GM18511 (cell line): Measurements from ENCODE around the gene SNAP23.
A peak's percentile ranks its signal among the peaks of the same experiment; 100 is the strongest.
"Not testable (repeated sequence)": the region's sequence is repeated elsewhere in the genome, so short reads cannot be mapped to it uniquely, and the experiment has no call there.

ENCODE experiments used
- ATAC-seq: cut with Tn5 transposase; IDR thresholded peaks from one replicate; pipeline ENCODE4 v1.9.1; 2021; ENCODE audit warnings: mild to moderate bottlenecking, moderate library complexity; ENCODE audit not compliant: unreplicated experiment

The SNAP23 gene

DNA sequence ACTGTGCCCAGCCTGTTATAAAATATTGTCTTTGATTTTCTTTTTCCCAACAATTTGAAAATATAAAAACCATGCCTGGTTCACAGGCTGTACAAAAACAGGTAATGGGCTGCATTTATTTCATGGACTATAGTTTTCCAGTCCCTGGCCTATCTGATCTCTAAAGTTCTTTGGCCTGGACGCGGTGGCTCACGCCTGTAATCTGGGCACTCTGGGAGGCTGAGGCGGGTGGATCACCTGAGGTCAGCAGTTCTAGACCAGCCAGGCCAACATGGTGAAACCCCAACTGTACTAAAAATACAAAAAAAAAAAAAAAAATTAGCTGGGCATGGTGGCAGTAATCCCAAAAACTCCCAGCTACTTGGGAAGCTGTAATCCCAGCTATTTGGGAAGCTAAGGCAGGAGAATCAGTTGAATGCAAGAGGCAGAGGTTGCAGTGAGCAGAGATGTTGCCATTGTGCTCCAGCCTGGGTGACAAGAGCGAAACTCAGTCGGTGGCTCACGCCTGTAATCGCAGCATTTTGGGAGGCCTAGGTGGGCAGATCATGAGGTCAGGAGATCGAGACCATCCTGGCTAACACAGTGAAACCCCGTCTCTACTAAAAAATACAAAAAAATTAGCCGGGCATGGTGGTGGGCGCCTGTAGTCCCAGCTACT, 61.2 kb downstream of the SNAP23 start:
- ATAC-seq: not testable (repeated sequence)

DNA sequence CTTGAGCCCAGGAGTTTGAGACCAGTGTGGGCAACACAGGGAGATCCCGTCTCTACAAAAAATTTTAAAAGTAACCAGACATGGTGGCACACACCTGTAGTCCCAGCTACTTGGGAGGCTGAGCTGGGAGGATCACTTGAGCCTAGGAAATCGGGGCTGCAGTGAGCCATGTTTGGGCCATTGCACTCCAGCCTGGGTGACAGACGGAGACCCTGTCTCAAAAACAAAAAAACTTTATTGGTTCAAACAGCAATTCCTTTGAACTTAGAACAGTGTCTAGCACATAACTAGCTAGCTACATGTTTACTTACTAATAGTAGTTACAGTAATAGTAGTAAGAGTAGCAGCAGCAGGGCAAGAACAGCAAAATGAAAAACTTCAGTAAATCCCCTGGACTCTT, 63.3 kb downstream of the SNAP23 start:
- no peak for ATAC-seq

DNA sequence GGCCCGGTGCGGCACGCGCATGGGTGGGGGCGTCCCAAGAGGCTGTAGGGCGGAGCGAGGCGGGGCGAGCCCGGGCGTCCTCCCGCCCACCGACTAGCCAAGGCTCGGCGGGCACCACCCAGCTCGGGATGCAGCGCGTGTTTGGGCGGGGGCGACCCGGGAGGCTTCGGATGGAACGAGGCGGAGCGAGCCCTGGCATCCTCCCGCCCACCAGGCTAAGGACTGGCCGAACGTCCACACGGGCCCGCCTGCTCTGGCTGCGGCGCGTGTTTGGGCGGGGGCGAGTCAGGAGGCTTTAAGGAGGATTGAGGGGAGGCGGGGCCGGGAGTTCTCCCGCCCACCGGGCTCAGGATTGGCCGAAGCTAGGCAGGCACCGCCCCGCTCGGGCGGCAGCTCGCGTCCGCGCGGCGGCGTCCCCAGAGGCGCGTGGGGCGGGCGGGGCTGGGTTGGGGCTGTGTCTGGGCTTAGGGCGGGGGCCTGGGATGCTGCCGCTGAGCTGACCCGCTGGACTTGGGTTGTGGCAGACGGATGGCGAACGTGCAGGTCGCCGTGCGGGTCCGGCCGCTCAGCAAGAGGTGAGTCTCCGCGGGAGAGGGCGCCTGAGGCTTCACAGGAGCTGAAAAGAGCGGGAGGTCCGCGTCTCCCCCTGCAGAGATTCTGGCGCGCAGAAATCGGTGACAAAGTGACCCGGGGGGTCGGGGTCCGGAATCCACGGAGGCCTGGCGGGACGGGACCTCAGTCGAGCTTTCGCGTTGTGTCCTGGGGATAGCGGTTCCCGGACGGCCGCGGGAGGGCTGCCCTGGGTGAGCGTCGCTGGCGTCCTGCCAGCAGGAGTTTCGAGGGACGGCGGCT, 80.0 kb downstream of the SNAP23 start, which contains the start of gene STARD9:
Gene STARD9, plus strand, starts transcription at position 419 of the 852 bp plus-strand sequence. Its CDS starts 110 bp downstream, at position 529.
- ATAC-seq: peak; percentile 95

DNA sequence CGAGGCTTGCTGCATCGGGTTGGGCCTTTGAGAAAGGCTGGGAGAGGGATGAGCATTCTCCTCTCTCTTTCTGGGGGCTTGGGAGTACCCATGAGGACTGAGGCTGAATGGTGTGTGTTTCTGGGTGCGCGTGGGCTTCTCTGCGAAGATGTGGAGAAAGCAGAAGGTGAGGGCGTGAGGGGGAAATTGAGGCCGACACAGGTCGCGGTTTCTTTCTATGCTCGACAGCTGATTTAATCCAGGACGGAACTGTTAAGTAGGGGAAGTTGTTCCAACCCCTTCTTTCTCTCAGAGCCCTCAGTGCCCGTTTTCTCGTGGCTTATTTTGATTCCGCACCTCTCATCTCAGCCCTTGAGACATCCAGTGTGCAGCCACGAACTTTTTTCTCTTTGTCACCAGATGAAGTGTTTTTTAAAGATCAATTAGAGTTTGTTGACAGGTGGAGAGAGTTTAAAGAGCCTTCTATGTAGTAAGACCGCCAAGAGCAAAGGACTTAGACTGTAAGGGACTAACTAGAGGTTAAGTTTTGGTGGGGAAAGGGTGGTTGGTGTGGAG, 80.7 kb downstream of the SNAP23 start:
- ATAC-seq: no peak

DNA sequence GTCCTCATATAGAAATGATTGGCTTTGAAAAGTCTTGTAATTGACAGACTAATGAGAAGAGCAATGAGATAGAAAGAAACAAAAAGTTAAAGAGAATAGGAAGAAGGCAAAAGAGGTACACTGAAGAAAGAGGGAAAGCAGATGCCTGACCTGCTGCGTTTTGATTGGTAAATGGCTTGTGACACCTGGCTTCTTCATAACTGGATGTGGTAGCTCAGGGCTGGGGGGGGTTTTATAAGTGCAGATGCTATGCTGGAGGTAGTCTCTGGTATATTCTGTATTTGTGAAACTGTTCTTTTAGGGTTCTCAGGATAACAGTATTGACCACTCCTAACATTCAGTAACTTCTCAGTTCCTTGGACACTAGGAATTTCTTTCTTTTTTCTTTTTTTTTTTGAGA, 81.3 kb downstream of the SNAP23 start:
- no peak for ATAC-seq

DNA sequence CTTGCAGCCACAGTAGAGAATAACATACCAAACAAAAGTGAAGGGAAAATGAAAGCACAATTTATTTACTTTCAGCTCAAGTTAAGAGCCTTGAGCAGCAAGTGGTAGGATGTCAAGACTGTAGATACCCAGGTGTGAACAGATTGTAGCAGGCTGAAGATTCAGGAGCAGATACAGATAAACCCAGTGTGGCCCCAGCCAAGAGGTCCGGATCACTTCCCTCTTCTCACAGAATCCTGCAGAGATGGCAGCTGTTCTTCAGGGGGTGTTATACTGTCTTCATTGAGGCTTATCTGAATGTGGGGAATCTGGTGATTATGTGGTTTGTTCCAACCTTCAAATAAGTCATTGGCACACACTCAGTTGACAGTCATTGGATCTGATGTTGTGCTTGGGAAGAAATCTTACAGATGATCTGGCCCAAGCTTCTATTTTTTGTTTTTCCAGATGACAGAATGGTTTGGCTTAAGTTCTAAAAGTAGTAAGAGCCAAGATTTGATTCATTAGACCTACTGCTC, 82.1 kb downstream of the SNAP23 start:
- ATAC-seq: no peak

DNA sequence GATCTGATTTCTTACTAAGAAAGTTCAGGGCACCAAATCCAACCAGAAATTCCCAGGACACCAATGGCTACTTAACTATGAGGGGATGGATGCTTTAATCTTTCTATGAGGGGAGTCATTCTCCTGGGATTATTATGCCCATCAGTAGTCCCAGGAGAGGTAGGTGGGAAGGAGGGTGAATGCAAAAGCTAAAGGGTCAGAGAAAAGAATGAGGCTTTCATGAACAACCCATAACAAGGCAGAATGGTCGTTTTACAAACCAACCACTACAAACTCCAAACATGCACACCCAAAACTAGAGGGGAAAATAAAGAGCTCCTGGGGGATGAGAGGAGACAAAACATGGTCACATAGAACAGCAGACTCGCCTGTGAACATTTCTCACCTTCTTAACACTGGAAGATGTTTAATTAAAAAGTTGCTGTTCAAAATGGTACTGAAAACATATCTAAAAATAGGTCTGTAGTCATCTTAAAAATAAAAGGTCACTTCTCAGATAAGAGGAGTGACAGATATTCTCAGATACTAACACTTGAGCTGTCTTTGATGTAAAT, 83.6 kb downstream of the SNAP23 start:
- no peak for ATAC-seq

DNA sequence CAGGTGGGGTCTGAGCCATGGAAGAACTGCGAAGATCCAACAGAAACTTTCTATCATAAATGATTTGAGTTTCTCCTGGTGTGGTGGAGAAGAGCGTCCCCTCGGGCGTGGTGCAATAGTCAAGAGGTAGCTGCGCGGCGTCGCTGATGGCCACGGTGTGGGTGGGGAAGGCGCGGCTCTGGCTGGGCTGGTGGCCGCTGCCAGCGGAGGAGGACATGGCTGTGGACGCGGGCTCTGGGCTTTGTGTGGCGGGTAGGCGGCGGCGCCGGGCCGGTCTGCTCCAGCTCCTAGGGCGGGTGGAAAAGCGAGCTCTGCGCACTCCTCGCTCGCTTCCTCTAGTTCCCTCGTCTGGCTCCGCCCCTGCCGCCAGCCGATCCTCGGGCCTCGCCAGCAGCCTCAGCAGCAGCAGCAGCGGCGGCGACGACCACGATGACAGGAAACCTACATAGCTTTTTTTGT, 85.9 kb downstream of the SNAP23 start:
- ATAC-seq: peak; percentile 80
